Left ventricle myocardium superior (tissue), 1 donor: ENCODE data around the gene KHNYN. TPM values are rescaled to one million over a fixed set of nuclear protein-coding genes. Genes with fewer than 3 reads are reported as not detected.
A peak's percentile ranks its signal among the peaks of the same experiment; 100 is the strongest.

Experiments used
- ATAC-seq: fragments of 200-7000 bp; cut with Tn5 transposase; one replicate; pipeline ENCODE4 v1.9.1; 2020; ENCODE audit warnings: mild to moderate bottlenecking, moderate library complexity
- DNase-seq: peaks from one replicate; pipeline ENCODE4 v3.0.0-alpha.2; 2020
- intact Hi-C: fragments of 100-400 bp; cut with micrococcal nuclease; formaldehyde crosslinking; loops from one replicate; pipeline ENCODE4 v1.11.0; 2022
- total RNA-seq: library from RNA; stranded (reverse); fragmentation: NEBNext Ultra II Directional; extraction: Animal tissue kit (Norgen Biotek cat#: 25700); gene quantifications from one replicate; pipeline ENCODE4 v1.2.1, GENCODE V29; 2021
- donor health status: DM: no; HTN: yes; CAD: no; lungs with severe emphysema.

The KHNYN gene
- total RNA-seq, 1 donor from 2014 or later: 25.1 TPM

- ATAC-seq (peak; percentile 28), DNase-seq (no peak)
- intact Hi-C loops: no loop called here
These were observed 11.8 kb upstream of the KHNYN start for GRCh38 chr14:24417832-24418491.

DNA sequence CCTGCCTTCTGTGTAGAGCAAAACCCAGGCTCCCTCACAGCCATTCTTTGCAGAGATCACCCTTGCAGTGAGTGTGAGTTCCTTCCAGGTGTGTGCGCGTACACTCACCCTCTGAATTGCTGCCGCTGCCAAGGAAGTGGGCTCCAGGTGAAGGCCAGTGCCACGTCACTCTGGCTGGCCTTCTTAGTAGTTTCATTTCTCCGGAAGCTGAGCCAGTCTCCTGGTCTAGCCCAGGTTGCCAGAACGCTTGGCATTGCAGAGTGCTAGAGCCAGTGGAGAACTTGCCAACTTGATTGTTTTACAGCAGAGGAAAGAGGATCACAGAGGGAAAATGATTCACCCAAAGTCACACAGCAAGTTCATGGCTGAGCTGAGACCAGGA, 11.3 kb upstream of the KHNYN start:
- ATAC-seq (no peak), DNase-seq (no peak)
- intact Hi-C loops: no loop called here

- ATAC-seq: no peak
- intact Hi-C loops: no loop called here
- DNase-seq: no peak
These were observed 7.5 kb upstream of the KHNYN start for GRCh38 chr14:24422261-24422660.

DNA sequence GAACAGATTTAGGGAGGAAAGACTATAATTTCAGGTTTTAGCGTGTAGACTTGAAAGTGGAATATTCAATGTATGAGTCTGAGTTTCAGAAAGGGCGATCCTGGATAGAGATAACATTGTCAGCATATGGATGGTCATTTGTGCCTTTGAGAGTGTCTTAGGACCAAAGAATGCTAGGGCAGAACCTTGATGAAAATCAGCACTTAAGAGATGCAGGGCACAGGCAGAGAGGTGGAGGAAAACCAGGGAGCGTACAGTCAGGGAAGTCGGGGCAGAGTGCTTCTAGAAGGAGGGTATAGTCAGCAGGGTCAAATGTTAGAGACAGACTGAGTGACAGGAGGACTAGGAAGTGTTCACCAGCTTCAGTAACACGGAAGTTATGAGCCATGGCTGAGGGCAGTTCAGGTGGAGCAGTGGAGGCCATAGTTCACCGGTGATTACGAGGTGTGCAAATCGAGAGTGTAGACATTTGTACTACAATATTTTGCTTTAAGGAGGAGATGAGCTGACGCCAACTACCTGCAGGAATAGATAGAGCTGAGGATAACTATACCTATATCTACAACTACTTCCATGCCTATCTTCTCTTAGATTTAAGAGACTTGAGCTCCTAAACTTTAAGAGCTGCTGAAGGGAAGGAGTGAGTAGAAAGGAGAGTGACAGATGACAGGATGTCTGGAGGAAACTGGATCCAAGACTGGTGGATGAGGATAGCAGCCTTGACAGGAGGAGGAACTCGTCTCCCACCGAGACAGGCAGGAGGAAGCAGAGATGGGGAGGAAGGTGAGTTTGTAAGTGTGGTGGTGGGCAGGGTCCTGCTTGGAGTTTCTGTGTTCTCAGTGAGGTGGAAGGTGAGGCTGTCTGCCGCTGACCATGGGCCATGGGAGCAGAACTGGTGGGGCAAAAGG, 6.8 kb upstream of the KHNYN start:
- intact Hi-C loops: no loop called here
- ATAC-seq (no peak), DNase-seq (no peak)

GRCh38 chr14:24425704-24426103, 4.0 kb upstream of the KHNYN start:
- ATAC-seq (no peak), DNase-seq (no peak)
- intact Hi-C loops: no loop called here

DNA sequence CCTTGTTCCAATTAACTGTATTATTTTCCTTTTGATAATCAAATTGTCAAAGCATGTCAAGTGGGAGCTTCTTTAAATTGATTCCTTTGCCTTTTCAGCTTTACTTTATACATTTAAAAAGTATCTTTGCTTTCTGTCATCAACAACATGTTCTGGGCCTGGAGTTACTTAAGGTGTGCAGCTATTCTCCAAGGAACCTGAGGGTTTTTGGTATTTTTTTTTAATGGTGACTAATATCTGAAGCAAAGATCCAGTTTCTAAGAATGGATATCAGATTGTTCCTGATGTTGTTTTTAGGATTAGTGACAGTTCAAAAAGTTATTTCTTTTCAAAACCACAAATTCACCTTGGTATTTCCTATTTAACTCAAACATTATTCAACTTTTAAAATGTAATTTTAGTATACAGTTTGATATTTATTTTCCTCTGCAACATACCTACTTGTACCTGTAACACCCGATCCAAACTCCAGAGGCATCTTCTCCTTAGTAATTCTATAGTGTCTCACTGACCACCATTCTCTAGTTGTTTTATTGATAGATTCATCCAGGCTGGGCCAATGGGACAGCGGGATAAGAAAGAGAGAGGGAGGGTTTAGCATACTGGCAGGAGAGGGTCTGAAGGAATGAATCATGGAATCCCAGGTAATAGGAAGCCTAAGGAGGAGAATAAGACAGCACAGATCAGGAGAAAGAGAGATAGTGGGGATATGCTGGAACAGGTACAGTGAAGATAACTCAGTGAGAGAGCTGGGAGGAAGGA, 3.4 kb upstream of the KHNYN start:
- intact Hi-C loops: no loop called here
- DNase-seq (no peak), ATAC-seq (no peak)

DNA sequence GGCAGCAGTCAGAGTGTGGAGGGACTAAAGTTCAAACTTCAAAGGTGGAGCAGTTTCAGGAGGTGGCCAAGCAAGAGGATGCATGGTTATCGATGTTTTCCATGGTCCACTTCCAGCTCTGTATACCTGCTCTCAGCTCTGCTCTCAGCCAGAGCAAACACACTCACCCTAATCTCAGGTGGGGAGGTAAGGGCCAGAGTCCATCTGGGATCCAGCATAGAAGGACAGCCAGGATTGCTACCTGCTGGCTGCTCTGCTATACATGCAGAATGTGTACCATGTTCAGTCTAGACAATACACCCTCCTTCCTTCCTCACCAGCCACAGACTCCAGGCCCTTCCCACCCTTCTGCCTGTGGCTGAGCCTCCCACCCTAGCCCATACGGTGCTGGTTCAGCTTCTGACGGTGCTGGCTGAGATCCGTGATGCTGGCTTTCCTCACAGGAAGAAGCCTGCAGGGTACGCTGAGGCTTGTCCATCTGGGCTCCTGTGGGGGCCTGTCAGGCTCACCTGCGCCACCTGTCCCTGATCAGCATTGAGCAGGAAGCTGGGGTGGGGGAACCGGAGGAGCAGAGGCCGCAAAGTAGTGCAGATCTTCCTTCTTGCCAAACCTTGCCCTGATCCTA, 2.7 kb upstream of the KHNYN start:
- no peak for ATAC-seq
- no peak for DNase-seq
- intact Hi-C loops: no loop called here

DNA sequence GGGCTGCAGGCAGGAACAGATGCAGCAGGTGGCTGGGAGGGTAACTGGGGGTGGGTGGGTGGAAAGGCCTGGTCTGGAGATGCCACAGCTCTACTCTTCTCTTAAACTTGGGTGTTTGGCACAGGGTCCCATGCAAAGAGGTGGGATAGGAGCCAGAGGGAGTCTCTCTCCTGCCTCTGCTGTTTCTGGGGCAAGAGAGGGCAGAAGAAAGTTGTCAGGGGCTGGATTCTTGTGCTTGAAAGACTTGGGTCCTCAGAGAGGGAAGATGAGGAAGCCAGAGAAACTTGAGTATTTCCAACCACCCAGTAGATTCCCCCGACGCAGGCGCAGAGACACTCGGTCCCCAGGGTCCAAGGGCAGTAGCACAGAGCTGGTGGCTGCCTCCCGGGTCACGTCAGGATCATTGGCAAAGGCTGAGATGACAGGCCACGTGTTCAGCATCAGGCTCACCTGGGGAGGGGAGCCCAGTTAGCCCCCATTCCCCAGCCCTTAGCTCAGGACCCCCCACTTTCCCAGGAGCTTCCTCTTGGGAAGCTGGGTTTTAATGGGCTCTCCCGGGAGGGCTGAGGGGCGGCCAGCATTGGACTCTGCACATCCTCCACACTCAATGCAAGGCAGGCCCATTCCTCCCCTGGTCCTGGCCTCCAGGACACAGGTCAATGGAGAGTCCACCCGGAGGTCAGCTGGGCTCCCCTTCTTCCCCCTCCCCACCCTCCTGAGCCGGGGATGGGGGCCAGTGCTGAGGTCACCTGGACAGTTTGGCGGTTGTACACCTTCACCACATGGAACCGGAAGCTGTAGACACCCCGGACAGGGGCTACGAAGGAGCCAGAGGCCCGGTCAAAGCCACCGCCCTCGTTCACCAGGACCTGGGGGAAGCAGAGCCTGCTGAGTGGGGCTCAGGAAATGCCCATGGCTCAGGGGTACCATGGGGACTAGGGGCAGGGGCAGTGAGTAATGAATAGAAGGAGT, 1.9 kb upstream of the KHNYN start:
- ATAC-seq: no peak
- DNase-seq: no peak
- intact Hi-C loops: no loop called here

GRCh38 chr14:24428628-24429394, 943 bp upstream of the KHNYN start:
- no peak for ATAC-seq
- intact Hi-C loops: no loop called here
- no peak for DNase-seq

DNA sequence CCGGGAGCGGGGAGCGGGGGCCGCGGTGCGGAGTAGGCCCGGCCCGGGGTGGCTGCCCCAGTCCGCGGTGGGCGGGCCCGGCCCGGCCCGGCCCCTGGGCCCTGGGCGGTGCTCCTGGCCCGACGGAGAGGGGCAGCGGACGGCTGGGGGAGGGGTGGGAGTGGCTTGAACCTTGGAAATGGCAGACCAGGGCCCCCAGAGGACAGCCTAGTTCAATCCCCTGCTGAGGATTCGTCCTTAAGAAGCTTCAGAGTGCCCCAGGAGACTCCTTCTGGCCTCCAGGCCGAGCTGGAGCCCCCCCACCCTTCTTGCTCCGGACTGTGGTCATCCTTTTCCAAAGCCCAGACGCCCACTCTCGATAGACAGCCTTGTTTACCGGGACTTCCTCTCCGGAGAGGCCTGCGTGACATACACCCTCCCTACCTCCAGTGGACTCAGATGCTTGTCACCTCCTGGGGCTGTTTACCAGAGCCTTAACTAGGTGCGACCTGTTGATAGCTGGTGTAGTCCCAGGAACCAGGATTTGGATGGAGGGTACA, 458 bp downstream of the KHNYN start:
- intact Hi-C loops: no loop called here
- ATAC-seq: peak; percentile 86
- DNase-seq: peak; percentile 91

DNA sequence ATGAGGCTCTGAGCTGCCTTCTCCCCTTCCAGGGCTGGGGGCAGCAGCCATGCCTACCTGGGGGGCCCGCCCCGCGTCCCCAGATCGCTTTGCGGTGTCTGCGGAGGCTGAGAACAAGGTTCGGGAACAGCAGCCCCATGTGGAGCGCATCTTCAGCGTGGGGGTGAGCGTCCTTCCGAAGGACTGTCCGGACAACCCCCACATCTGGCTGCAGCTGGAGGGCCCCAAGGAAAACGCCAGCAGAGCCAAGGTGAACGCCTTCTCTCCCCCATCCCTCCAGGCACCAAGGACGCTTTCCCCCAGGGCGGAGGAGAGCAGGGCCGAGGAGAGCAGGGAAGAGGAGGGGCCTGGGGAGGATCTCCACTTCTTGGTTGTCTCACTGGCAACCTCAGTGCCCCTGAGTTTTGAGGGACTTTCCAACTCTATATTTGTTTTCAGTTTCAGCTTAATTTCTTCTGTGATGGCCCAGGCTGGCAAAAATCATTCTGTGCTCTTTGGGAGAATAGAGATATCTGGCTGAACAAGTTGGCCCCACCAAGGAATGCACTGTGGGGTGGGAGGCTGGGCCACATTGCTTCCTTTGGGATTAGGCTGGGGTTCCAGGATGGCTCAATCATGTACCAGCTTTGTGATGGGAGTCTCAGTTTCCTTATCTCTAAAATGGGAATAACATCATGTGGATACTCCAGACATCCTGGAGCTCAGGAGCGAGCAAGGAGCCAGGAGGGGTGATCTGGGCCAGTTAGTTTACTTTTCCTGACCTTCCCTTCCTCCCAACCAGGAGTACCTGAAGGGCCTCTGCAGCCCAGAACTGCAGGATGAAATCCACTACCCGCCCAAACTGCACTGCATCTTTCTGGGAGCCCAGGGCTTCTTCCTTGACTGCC, 1.2 kb downstream of the KHNYN start:
- ATAC-seq (peak; percentile 30), DNase-seq (peak; percentile 52)
- intact Hi-C loops: no loop called here

DNA sequence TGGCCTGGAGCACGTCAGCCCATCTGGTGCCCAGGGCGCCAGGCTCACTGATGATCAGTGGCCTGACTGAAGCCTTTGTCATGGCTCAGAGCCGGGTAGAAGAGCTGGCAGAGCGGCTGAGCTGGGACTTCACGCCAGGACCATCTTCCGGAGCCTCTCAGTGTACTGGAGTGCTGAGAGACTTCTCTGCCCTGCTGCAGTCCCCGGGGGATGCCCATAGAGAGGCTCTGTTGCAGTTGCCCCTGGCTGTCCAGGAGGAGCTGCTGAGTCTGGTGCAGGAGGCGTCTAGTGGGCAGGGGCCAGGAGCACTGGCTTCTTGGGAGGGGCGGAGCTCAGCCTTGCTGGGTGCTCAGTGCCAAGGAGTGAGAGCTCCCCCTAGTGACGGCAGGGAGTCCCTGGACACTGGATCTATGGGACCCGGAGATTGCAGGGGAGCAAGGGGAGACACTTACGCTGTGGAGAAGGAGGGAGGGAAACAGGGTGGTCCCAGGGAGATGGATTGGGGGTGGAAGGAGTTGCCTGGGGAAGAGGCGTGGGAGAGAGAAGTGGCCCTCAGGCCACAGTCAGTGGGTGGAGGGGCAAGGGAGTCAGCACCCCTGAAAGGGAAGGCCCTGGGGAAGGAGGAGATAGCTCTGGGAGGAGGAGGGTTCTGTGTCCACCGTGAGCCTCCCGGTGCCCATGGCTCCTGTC, 2.0 kb downstream of the KHNYN start:
- intact Hi-C loops: no loop called here
- ATAC-seq: peak; percentile 67
- DNase-seq: peak; percentile 90

GRCh38 chr14:24432259-24433131, 2.7 kb downstream of the KHNYN start:
- ATAC-seq (no peak), DNase-seq (no peak)
- intact Hi-C loops: no loop called here

- intact Hi-C loops: no loop called here
- DNase-seq (no peak), ATAC-seq (no peak)
These were observed 4.3 kb downstream of the KHNYN start for GRCh38 chr14:24434036-24434435.

DNA sequence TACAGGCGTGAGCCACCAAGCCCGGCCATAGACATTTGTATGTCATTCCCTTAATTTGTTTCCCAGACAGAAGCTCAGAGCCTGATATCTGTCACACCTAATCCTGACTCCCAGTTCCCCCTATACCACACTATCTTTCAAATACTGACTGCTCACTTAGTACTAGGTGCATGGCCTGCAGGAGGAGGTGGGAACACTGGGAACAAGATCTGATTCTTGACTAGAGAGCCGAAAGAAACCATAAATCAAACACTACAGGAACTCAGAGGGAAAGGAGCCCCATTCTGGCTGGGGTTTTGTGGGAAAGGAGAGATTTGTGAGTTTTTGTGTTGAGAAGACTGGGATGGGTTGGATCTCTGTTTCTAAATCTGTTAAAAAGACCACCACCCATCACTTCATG, 4.9 kb downstream of the KHNYN start:
- intact Hi-C loops: no loop called here
- ATAC-seq: no peak
- no peak for DNase-seq
